Activated T-helper 9 cell treated with anti-CD3 and anti-CD28 coated beads, Interleukin-2, amount 50 U/mL, for 16 hours (primary cell): Measurements from ENCODE around the gene CATSPER1.

Experiments used
- DNase-seq: peaks from one replicate; pipeline ENCODE4 v3.0.0-alpha.2; 2020; ENCODE audit warnings: low read depth

Gene CATSPER1

GRCh38 chr11:65968600-65969482 is 57.4 kb downstream of the CATSPER1 start:
- DNase-seq: no peak

- no peak for DNase-seq
Measured at GRCh38 chr11:65967329-65967934, 58.8 kb downstream of the CATSPER1 start.
